Measurements from ENCODE around the gene TCF19. TPM values are rescaled to one million over a fixed set of nuclear protein-coding genes. Genes with fewer than 3 reads are reported as not detected.
A peak's percentile ranks its signal among the peaks of the same experiment; 100 is the strongest.

The TCF19 gene
- total RNA-seq, 2 experiments from 2014 or later: 56.7 to 61.6 TPM

- ChIA-PET POLR2A (interaction anchor here (0.6 kb wide), 1 partner anchor 16 kb away, joined by 3 read pairs; no protein-coding TSS in a partner anchor), CTCF (ENCODE audit: unreplicated experiment) (no interaction called here)
- no peak for TF ChIP-seq CTCF (conservative IDR thresholded peaks at IDR 0.05; ENCODE audit: low read length)
- TF ChIP-seq EZH2phosphoT487 (IDR thresholded peaks at IDR 0.05; ENCODE audit: borderline replicate concordance, low read depth, low read length): no peak
- Histone ChIP-seq H3K36me3 (ENCODE audit: insufficient read depth, low read length) (no peaks in the 10 kb centered on the region), H3K4me1 (ENCODE audit: insufficient read depth, low read length, poor library complexity, severe bottlenecking) (peaks cover 14% of the 10 kb centered on the region), H3K27ac (ENCODE audit: low read depth, low read length, poor library complexity, severe bottlenecking) (no peak overlapping the region), H2AFZ (ENCODE audit: low read length) (no peak overlapping the region), H3K9me2 (ENCODE audit: insufficient read depth, low read length) (no peaks in the 10 kb centered on the region), H3K79me2 (ENCODE audit: insufficient read depth, low read depth, low read length) (no peaks in the 10 kb centered on the region), H3K4me3 (ENCODE audit: low read depth, low read length, poor library complexity, severe bottlenecking) (no peak overlapping the region), H4K20me1 (ENCODE audit: insufficient read depth, low read length) (no peaks in the 10 kb centered on the region), H3K4me2 (ENCODE audit: low read length) (no peak overlapping the region), H3K9me3 (ENCODE audit: low read length) (no peaks in the 10 kb centered on the region)
- intact Hi-C loops (cut with micrococcal nuclease; ENCODE audit: unreplicated experiment): no loop called here
- BruUV-seq (replicated peaks): no TSS peak
- DNase-seq (ENCODE audit: low spot score): no peak
Observed at GRCh38 chr6:31174378-31174777, 16.0 kb downstream of the TCF19 start.

DNA sequence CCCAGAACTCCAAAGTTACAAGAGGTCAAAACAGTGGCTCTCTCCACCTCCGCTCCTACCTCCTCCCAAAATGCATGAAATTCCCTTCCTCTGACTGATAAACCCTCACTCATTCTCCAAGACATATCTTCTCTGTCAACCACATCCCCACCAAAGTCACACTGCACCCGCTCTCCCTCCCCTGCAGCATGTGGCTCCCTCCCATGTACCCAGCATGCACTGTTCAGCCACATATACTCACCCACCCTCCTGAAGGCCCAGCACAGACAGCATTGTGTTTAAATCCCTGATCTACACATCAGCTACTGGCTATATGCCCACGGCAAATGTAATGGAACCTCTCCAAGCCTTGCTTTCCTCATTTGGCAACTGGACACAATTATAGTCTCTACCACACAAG, 17.6 kb downstream of the TCF19 start:
- no peaks in the 10 kb centered on the region for H3K79me2 ChIP-seq (ENCODE audit: insufficient read depth, low read depth, low read length)
- H3K4me1 ChIP-seq (ENCODE audit: insufficient read depth, low read length, poor library complexity, severe bottlenecking): peaks cover 21% of the 10 kb centered on the region
- H3K36me3 ChIP-seq (ENCODE audit: insufficient read depth, low read length): no peaks in the 10 kb centered on the region
- H2AFZ ChIP-seq (ENCODE audit: low read length): no peak overlapping the region
- H3K9me3 ChIP-seq (ENCODE audit: low read length): no peaks in the 10 kb centered on the region
- H3K4me3 ChIP-seq (ENCODE audit: low read depth, low read length, poor library complexity, severe bottlenecking): no peak overlapping the region
- no peaks in the 10 kb centered on the region for H3K9me2 ChIP-seq (ENCODE audit: insufficient read depth, low read length)
- BruUV-seq (replicated peaks): no TSS peak
- no peaks in the 10 kb centered on the region for H4K20me1 ChIP-seq (ENCODE audit: insufficient read depth, low read length)
- no peak for DNase-seq (ENCODE audit: low spot score)
- TF ChIP-seq CTCF (conservative IDR thresholded peaks at IDR 0.05; ENCODE audit: low read length) (no peak), EZH2phosphoT487 (IDR thresholded peaks at IDR 0.05; ENCODE audit: borderline replicate concordance, low read depth, low read length) (no peak)
- intact Hi-C loops (cut with micrococcal nuclease; ENCODE audit: unreplicated experiment): no loop called here
- ChIA-PET CTCF (ENCODE audit: unreplicated experiment) (no interaction called here), POLR2A (interaction anchor here (0.8 kb wide), 1 partner anchor 8 kb away, joined by 3 read pairs; no protein-coding TSS in a partner anchor)
- H3K4me2 ChIP-seq (ENCODE audit: low read length): no peak overlapping the region
- no peak overlapping the region for H3K27ac ChIP-seq (ENCODE audit: low read depth, low read length, poor library complexity, severe bottlenecking)

DNA sequence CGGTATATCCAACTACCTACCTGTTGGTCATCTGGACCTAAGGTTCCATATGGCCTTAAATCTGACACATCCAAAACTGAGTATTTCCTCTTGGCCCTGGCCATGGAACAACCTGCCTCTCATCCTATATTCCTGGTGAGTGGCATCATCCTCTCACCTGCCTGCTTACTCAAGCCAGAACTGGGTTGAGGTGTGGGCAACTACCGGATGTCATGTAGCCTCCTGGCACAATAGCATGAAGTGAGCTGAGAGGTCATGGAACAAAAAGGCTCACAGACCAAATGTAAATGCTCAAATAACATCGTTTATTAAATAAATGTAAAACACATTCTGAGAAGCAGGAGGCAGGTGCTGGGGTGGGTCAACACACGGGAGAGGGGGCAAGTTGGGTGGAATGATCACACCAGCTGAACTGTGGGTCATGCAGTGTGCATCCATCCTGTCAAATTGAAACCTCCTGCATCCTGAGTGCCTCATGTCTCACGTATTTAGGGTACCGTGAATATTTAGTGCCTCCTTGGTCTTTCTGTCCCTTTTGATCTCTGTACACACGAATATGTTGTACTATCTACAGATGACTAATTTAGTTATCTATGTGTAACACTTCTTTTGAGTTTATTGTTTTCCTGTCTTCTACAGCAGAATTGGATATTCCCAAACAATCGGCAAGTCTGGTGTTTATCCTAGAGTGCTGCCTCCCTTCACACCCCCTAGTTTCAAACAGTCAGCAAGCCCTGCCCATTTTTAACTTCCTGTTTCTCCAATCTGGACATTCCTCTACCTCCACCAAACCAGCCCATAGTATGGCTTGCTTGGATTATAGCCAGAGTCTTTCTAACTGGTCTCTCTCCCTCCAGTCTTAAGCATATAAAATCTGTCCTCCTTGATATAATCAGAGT, 20.0 kb downstream of the TCF19 start:
- no peak for TF ChIP-seq EZH2phosphoT487 (IDR thresholded peaks at IDR 0.05; ENCODE audit: borderline replicate concordance, low read depth, low read length)
- no peak for TF ChIP-seq CTCF (conservative IDR thresholded peaks at IDR 0.05; ENCODE audit: low read length)
- H2AFZ ChIP-seq (ENCODE audit: low read length): no peak overlapping the region
- no peaks in the 10 kb centered on the region for H3K9me2 ChIP-seq (ENCODE audit: insufficient read depth, low read length)
- POLR2A ChIA-PET: no interaction called here
- no peaks in the 10 kb centered on the region for H4K20me1 ChIP-seq (ENCODE audit: insufficient read depth, low read length)
- intact Hi-C loops (cut with micrococcal nuclease; ENCODE audit: unreplicated experiment): no loop called here
- peaks cover 21% of the 10 kb centered on the region for H3K4me1 ChIP-seq (ENCODE audit: insufficient read depth, low read length, poor library complexity, severe bottlenecking)
- no peaks in the 10 kb centered on the region for H3K79me2 ChIP-seq (ENCODE audit: insufficient read depth, low read depth, low read length)
- H3K36me3 ChIP-seq (ENCODE audit: insufficient read depth, low read length): no peaks in the 10 kb centered on the region
- H3K4me3 ChIP-seq (ENCODE audit: low read depth, low read length, poor library complexity, severe bottlenecking): no peak overlapping the region
- H3K9me3 ChIP-seq (ENCODE audit: low read length): no peaks in the 10 kb centered on the region
- DNase-seq (ENCODE audit: low spot score): no peak
- CTCF ChIA-PET (ENCODE audit: unreplicated experiment): no interaction called here
- no peak overlapping the region for H3K27ac ChIP-seq (ENCODE audit: low read depth, low read length, poor library complexity, severe bottlenecking)
- BruUV-seq (replicated peaks): no TSS peak
- H3K4me2 ChIP-seq (ENCODE audit: low read length): peak overlapping the region; percentile 35; the same call in 1 of the 2 replicates

Measured in OCI-LY7 (cell line).